ENCODE results near the gene PSPC1. TPM values are rescaled to one million over a fixed set of nuclear protein-coding genes. Genes with fewer than 3 reads are reported as not detected.
"Not testable (repeated sequence)": the region's sequence is repeated elsewhere in the genome, so short reads cannot be mapped to it uniquely, and the experiment has no call there.

Gene PSPC1
- total RNA-seq, 1 donor from 2014 or later = 27.6 TPM

- DNase-seq (no peak), ATAC-seq (no peak)
- intact Hi-C loops (cut with micrococcal nuclease) = no loop called here
Observed at GRCh38 chr13:19767966-19768365, 14.8 kb downstream of the PSPC1 start.

DNA sequence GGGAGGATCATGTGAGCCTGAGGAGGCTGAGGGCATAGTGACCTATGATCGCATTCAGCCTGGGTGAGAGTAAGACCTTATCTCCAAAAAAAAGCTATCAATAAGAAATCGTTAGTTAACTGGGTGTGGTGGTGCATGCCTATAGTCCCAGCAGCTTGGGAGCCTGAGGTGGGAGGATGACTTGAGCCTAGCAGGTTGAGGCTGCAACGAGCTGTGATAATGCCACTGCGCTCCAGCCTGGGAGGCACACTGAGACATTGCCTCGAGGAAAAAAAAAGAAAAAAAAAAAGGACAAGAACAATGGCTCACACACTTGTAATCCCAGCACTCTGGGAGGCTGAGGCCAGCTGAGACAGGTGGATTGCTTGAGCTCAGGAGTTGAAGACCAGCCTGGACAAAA, 16.2 kb downstream of the PSPC1 start:
- peak; percentile 13 for ATAC-seq
- intact Hi-C loops (cut with micrococcal nuclease) = no loop called here
- no peak for DNase-seq

GRCh38 chr13:19764237-19764636, 18.5 kb downstream of the PSPC1 start:
- no peak for ATAC-seq
- intact Hi-C loops (cut with micrococcal nuclease) = no loop called here

DNA sequence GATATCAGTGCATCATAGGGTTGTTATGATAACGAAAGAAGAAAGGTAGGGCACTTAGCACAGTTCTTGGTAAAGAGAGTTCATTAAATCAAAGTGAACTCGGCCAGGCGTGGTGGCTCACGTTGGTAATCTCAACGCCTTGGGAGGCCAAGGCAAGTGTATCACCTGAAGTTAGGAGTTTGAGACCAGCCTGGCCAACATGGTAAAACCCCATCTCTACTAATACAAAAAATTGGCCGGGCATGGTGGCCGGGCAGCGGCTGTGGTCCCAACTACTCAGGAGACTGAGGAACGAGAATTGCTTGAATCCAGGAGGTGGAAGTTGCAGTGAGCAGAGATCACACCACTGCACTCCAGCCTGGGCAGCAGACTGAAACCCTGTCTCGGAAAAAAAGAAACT, 19.1 kb downstream of the PSPC1 start:
- ATAC-seq (no peak), DNase-seq (no peak)
- intact Hi-C loops (cut with micrococcal nuclease) = no loop called here

More at GRCh38 chr13:19764237-19764636, 18.5 kb downstream of the PSPC1 start:
- DNase-seq = no peak

GRCh38 chr13:19759669-19760068, 23.1 kb downstream of the PSPC1 start:
- ATAC-seq = no peak
- intact Hi-C loops (cut with micrococcal nuclease) = no loop called here
- DNase-seq = no peak

DNA sequence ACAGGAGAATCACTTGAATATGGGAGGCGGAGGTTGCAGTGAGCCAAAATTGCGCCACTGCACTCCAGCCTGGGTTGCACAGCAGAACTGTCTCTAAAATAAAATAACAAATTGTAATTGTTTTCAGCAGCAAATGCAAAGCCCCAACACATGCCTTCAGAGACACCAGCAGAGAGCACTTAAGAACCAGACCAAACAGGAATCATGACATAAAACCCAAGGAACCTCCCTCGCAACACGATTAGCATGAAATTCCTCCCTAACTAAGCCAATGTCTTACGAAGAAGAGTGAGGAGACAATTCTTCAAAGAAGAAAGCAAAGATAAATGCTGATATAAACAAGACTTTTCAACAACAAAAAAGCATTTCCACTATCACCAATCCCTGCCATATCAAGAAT, 40.1 kb downstream of the PSPC1 start:
- DNase-seq (no peak), ATAC-seq (no peak)
- intact Hi-C loops (cut with micrococcal nuclease) = no loop called here

DNA sequence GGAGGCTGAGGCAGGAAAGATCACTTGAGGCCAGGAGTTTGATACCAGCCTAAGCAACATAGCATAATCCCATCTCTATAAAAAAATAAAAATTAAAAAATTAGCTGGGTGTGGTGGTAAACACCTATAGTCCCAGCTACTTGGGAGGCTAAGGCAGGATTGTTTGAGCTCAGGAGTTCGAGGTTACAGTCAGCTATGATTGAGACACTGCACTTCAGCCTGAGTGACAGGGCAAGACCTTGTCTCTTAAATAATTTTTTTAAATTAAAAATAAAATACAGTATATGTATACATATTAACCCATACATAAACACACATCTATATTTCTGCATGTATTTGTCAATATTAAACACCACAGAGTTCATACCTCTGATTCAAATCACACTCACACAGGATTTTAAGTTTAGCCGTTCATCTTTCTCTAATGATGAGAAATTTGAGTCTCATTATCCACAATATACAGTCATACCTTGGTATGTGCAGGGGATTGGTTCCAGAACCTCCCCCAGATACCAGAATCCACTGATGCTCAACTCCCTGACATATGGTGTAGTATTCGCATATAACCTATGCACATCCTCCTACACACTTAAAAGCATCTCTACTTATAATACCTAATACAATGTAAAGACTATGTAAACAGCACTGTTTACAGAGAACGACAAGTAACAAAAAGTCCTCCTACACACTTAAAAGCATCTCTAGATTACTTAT, 44.7 kb downstream of the PSPC1 start:
- DNase-seq = no peak
- intact Hi-C loops (cut with micrococcal nuclease) = no loop called here
- no peak for ATAC-seq

DNA sequence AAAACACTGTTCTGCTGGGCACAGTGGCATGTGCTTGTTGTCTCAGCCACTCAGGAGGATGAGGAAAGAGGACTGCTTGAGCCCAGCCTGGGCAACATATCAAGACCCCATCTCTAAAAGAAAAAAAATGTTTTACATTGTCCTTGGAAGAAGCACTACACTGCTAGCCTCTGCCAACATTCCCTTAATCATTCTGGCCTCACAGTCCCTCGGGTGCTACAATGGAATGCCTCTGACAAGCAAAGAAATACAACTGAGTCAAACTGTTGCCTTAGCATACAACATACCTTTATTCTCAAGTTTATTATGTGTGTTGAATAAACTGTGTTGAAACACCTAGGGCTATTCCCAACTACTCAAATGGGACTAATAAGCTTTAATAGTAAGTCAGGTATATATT, 56.1 kb downstream of the PSPC1 start:
- ATAC-seq (peak; percentile 15), DNase-seq (no peak)
- intact Hi-C loops (cut with micrococcal nuclease) = no loop called here

GRCh38 chr13:19725320-19725719, 57.4 kb downstream of the PSPC1 start:
- no peak for ATAC-seq
- intact Hi-C loops (cut with micrococcal nuclease) = no loop called here
- no peak for DNase-seq

DNA sequence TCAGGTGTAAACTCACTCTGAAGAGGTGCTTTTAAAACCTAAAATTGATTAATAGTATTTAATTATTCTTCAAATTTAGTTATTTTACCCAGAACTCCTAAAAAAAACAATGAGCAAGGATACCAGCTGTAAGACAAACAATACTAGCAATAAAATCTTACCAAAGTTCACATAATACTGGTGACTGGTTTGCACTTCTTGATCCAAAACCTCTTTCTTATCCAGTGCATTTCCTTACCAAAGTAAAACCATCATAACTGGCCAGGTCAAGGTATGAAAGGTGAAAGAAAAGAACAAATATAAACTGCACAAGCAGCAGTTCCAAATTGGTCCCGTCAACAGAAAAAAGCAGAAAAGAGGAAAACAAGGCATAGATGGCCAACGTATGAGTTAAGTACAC, 62.7 kb downstream of the PSPC1 start:
- DNase-seq (no peak), ATAC-seq (no peak)
- intact Hi-C loops (cut with micrococcal nuclease) = no loop called here

DNA sequence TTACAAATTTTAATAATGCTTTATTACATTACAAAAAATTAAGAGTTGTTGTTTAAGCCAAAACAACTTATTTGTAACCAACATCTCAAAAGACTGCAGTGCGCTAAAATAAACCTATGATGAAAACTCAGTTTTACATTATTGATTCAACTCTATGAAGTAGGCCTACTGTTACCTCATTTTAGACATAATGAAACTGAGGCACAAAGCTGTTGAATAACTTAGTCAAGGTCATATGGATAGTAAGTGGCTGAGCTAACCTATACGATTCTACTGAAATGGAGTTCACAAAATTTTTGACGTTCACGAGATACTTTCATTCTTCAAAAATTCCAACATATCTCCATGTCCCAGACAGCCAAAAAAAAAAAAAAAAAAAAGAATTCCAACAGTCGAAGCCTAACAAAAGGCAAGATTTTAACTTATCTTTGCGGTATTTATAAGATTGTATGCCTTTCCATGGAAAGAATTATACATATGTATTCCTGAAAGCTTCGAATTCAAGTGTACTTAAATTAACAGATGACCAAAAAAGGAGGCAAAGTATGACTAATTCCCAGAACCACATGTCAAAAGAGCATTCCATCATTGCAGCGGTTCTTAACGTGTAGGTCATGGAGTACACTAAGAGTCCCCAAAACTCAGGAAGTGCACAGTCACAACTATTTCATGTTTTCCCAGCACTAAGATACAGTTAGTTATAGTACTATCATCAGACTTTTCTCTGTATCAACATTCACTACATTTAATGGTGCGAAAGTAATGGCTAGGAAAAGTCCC, 69.4 kb downstream of the PSPC1 start:
- intact Hi-C loops (cut with micrococcal nuclease) = no loop called here
- ATAC-seq (no peak), DNase-seq (no peak)

DNA sequence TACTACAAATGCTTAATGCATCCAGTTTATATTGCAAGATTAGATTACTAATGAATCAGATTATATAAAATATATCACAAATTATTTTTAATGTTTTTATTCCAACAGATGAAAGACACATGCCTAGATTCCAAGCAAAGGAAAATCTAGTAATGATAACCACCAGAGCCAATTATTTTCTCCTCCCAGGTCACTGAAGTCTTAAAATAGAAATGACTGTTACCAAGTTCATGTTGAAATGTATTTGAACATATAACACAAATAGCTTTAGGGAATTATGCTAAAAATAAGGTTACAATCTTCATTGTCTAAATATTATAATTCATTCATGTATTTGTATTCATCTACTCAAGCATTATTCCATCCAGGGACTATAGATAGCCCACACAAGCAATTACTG, 73.0 kb downstream of the PSPC1 start:
- intact Hi-C loops (cut with micrococcal nuclease); ATAC-seq: not testable (repeated sequence)

DNA sequence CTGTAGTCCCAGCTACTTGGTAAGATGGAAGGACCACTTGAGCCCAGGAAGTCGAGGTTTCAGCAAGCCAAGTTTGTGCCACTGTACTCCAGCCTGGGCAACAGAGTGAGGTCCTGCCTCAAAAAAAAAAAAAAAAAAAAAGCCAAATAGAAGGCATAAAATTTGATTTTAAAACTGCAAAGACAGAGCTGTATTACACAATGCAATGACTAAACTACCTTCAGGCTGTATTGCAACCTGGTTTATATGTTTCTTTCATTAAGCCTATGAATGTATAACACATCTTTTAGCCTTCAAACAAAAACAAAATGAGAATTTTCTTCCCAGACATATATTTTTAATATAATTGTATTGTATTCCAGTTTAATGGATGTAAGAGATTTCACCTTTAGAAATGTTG, 73.7 kb downstream of the PSPC1 start:
- intact Hi-C loops (cut with micrococcal nuclease); ATAC-seq; DNase-seq: not testable (repeated sequence)

More for the DNA sequence above, 73.0 kb downstream of the PSPC1 start:
- DNase-seq = not testable (repeated sequence)

- DNase-seq; ATAC-seq; intact Hi-C loops (cut with micrococcal nuclease): not testable (repeated sequence)
Observed at GRCh38 chr13:19704256-19704655, 78.5 kb downstream of the PSPC1 start.

DNA sequence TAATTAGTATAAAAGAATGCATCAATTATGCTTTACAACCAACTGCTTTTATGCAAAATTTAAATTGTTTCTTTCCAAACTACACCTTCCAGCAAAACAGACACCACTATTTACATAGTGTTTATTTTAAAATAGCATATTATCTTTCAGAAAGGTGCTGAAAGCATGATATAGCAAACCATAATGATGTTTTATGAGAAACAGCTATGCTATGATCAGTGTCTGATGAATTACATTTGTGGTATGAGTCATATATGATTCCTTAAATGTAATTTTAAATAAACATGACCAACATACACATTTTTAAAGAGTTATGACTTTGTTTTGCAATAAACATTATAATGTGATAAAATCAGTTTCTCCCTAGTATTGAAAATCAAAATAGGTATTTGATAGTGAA, 81.1 kb downstream of the PSPC1 start:
- intact Hi-C loops (cut with micrococcal nuclease); ATAC-seq; DNase-seq: not testable (repeated sequence)

DNA sequence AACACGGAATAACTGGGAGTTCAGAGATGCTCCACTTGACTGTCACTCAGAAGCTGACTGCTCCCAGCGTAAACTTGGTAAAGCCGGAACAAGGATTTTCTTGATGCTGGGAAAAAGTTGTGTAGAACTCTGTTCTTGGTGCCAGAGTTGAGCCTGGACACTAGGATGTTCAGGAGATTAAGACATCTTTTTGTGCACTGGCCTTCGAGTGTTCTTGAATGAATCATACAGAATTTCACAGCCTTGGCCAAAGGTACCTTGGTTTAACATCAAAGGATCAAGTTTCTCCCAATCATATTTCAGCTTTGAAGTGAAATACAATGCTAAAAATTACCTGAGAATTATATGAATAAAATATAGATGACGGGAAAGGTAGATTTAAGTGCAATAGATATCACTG, 81.8 kb downstream of the PSPC1 start:
- intact Hi-C loops (cut with micrococcal nuclease); ATAC-seq; DNase-seq: not testable (repeated sequence)

DNA sequence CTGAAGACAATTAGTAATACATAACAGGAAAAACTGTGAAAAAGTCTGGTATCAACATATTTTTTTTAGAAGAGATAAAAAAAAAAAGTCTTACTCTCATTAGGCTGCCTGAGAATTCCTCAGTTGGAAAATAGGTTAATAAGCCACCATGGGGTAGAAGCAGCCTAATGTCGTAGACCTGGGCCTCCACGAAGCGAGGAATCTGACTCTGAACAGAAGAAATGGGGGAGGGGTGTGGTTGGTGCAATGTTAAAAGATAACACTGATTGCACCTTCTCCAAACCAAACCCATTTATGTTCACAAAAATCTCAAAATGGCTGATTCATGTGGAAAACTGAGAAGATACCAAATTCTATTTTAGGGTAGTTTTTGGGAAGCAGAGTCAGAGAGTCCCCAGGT, 86.9 kb downstream of the PSPC1 start:
- ATAC-seq = no peak
- intact Hi-C loops (cut with micrococcal nuclease) = no loop called here
- no peak for DNase-seq

- DNase-seq (no peak), ATAC-seq (no peak)
- intact Hi-C loops (cut with micrococcal nuclease) = no loop called here
Observed at GRCh38 chr13:19695428-19695827, 87.3 kb downstream of the PSPC1 start.

DNA sequence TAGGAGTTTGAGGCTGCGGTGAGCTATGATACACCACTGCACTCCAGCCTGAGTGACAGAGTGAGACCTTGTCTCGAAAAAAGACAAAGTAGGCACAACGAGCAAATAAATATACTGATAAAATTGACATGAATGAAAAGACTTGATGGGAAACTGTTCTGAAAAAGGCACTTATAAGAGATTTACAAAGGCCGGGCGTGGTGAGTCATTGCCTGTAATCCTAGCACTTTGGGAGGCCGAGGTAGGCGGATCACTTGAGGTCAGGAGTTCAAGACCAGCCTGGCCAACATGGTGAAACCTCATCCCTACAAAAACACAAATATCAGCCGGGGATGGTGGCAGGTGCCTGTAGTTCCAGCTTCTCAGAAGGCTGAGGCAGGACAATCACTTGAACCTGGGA, 91.3 kb downstream of the PSPC1 start:
- DNase-seq; intact Hi-C loops (cut with micrococcal nuclease); ATAC-seq: not testable (repeated sequence)

- no peak for ATAC-seq
- intact Hi-C loops (cut with micrococcal nuclease) = no loop called here
- no peak for DNase-seq
Observed at GRCh38 chr13:19685437-19685836, 97.3 kb downstream of the PSPC1 start.

GRCh38 chr13:19685034-19685433, 97.7 kb downstream of the PSPC1 start:
- intact Hi-C loops (cut with micrococcal nuclease) = no loop called here
- ATAC-seq (no peak), DNase-seq (no peak)

All from left ventricle myocardium superior (tissue), 1 donor.